Astrocyte (in vitro differentiated cells and primary cell): ENCODE data around the gene THSD8. TPM values are rescaled to one million over a fixed set of nuclear protein-coding genes. Genes with fewer than 3 reads are reported as not detected.
A peak's percentile ranks its signal among the peaks of the same experiment; 100 is the strongest.
"Not testable (repeated sequence)": the region's sequence is repeated elsewhere in the genome, so short reads cannot be mapped to it uniquely, and the experiment has no call there.

ENCODE experiments used
- DNase-seq: peaks from one replicate; pipeline ENCODE4 v3.0.0-alpha.2; 2010; ENCODE audit warnings: low read depth
- FAIRE-seq: peaks from 2 replicates; lab custom pipeline; 2011; peaks lifted over from hg19 to GRCh38; lab: Jason Lieb, UNC
- H2AFZ ChIP-seq: 2 replicates; pipeline ENCODE4 v1.6.0; 2012; ENCODE audit warnings: low read depth, low read length, inconsistent platforms
- H3K27ac ChIP-seq: 2 replicates; pipeline ENCODE4 v1.5.1; 2011; ENCODE audit warnings: low read depth, low read length, inconsistent platforms
- H3K27me3 ChIP-seq: 2 replicates; pipeline ENCODE4 v1.6.0; 2011; ENCODE audit warnings: low read length, inconsistent platforms; ENCODE audit not compliant: insufficient read depth
- H3K36me3 ChIP-seq: 2 replicates; pipeline ENCODE4 v1.5.1; 2011; ENCODE audit warnings: low read length, inconsistent platforms; ENCODE audit not compliant: insufficient read depth
- H3K4me1 ChIP-seq: 2 replicates; pipeline ENCODE4 v1.5.1; 2011; ENCODE audit warnings: low read length, inconsistent platforms; ENCODE audit not compliant: insufficient read depth
- H3K4me2 ChIP-seq: 2 replicates; pipeline ENCODE4 v1.6.0; 2012; ENCODE audit warnings: low read length, inconsistent platforms
- H3K4me3 ChIP-seq: 2 replicates; pipeline ENCODE4 v1.5.1; 2011; ENCODE audit warnings: low read depth, mild to moderate bottlenecking, low read length, inconsistent platforms; ENCODE audit not compliant: insufficient read depth
- H3K79me2 ChIP-seq: 2 replicates; pipeline ENCODE4 v1.6.0; 2012; ENCODE audit warnings: mild to moderate bottlenecking, low read length, inconsistent platforms; ENCODE audit not compliant: insufficient read depth
- H3K9ac ChIP-seq: 2 replicates; pipeline ENCODE4 v1.6.0; 2012; ENCODE audit warnings: mild to moderate bottlenecking, low read length, inconsistent platforms
- H3K9me3 ChIP-seq: 2 replicates; pipeline ENCODE4 v1.5.1; 2012; ENCODE audit warnings: low read depth, mild to moderate bottlenecking, low read length, inconsistent platforms; ENCODE audit not compliant: insufficient read depth
- H4K20me1 ChIP-seq: 2 replicates; pipeline ENCODE4 v1.6.0; 2012; ENCODE audit warnings: low read length, inconsistent platforms; ENCODE audit not compliant: insufficient read depth
- H3K27ac Mint-ChIP-seq: one replicate; pipeline ENCODE4 v1.8.0; 2021; ENCODE audit warnings: mild to moderate bottlenecking, mixed read lengths; ENCODE audit not compliant: unreplicated experiment
- H3K27me3 Mint-ChIP-seq: one replicate; pipeline ENCODE4 v1.8.0; 2021; ENCODE audit warnings: low read depth, mixed read lengths; ENCODE audit not compliant: unreplicated experiment
- H3K36me3 Mint-ChIP-seq: one replicate; pipeline ENCODE4 v1.8.0; 2021; ENCODE audit warnings: low read depth, mixed read lengths; ENCODE audit not compliant: unreplicated experiment
- H3K4me1 Mint-ChIP-seq: one replicate; pipeline ENCODE4 v1.8.0; 2021; ENCODE audit warnings: low read depth, mixed read lengths; ENCODE audit not compliant: unreplicated experiment
- H3K4me3 Mint-ChIP-seq: one replicate; pipeline ENCODE4 v1.8.0; 2021; ENCODE audit warnings: mild to moderate bottlenecking, moderate library complexity, mixed read lengths; ENCODE audit not compliant: unreplicated experiment
- H3K9me3 Mint-ChIP-seq: one replicate; pipeline ENCODE4 v1.8.0; 2021; ENCODE audit warnings: mild to moderate bottlenecking, mixed read lengths; ENCODE audit not compliant: unreplicated experiment
- EZH2 ChIP-seq: IDR thresholded peaks from 2 replicates; pipeline ENCODE4 v1.6.1; 2012; ENCODE audit warnings: mild to moderate bottlenecking, low read length, inconsistent platforms; ENCODE audit not compliant: insufficient read depth
- total RNA-seq: library from RNA; stranded (reverse); gene quantifications from 2 replicates; pipeline ENCODE4 v1.2.1, GENCODE V29; 2021
- TF ChIP-seq, protein P1 (sequence below): IDR thresholded peaks from 2 replicates; pipeline ENCODE4 v1.5.1; 2011; ENCODE audit warnings: low read depth, mild to moderate bottlenecking, inconsistent platforms, low read length, moderate library complexity; ENCODE audit not compliant: insufficient read depth

The THSD8 gene
- total RNA-seq, 1 donor from 2014 or later = 3.6 TPM

DNA sequence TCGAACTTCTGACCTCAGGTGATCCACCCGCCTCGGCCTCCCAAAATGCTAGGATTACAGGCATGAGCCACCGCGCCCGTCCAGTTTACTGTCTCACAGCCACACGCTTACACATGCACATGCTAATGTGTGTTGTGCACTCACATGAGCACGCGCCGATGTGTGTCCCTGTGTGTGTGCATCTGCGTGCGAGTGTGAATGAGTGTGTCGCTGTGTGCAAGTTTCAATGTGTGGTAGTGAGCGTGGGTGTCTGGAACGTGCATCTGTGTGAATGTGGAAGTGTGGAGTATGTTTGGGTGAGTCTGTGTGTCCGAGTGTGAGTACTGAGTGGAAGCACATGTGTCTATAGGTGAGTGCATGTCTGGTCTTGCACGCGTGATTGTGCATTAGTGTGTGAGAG lies 40.6 kb downstream of the THSD8 start:
- no peak for FAIRE-seq
- TF ChIP-seq EZH2 = no peak
- TF ChIP-seq, protein P1, sequence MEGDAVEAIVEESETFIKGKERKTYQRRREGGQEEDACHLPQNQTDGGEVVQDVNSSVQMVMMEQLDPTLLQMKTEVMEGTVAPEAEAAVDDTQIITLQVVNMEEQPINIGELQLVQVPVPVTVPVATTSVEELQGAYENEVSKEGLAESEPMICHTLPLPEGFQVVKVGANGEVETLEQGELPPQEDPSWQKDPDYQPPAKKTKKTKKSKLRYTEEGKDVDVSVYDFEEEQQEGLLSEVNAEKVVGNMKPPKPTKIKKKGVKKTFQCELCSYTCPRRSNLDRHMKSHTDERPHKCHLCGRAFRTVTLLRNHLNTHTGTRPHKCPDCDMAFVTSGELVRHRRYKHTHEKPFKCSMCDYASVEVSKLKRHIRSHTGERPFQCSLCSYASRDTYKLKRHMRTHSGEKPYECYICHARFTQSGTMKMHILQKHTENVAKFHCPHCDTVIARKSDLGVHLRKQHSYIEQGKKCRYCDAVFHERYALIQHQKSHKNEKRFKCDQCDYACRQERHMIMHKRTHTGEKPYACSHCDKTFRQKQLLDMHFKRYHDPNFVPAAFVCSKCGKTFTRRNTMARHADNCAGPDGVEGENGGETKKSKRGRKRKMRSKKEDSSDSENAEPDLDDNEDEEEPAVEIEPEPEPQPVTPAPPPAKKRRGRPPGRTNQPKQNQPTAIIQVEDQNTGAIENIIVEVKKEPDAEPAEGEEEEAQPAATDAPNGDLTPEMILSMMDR = no peak
- Histone ChIP-seq H3K4me2 (no peak overlapping the region), H3K27me3 (peaks cover 21% of the 10 kb centered on the region), H3K27ac (no peak overlapping the region), H3K79me2 (no peaks in the 10 kb centered on the region), H2AFZ (no peak overlapping the region), H3K9ac (no peak overlapping the region), H4K20me1 (no peaks in the 10 kb centered on the region), H3K9me3 (peaks cover 5% of the 10 kb centered on the region), H3K4me1 (peaks cover 8% of the 10 kb centered on the region), H3K4me3 (no peak overlapping the region), H3K36me3 (no peaks in the 10 kb centered on the region)
- Mint-ChIP-seq H3K4me1 (no peaks in the 10 kb centered on the region), H3K27ac (no peak overlapping the region), H3K9me3 (no peaks in the 10 kb centered on the region), H3K4me3 (peak overlapping the region; percentile 20), H3K36me3 (no peaks in the 10 kb centered on the region), H3K27me3 (peaks cover 11% of the 10 kb centered on the region)
- no peak for DNase-seq

DNA sequence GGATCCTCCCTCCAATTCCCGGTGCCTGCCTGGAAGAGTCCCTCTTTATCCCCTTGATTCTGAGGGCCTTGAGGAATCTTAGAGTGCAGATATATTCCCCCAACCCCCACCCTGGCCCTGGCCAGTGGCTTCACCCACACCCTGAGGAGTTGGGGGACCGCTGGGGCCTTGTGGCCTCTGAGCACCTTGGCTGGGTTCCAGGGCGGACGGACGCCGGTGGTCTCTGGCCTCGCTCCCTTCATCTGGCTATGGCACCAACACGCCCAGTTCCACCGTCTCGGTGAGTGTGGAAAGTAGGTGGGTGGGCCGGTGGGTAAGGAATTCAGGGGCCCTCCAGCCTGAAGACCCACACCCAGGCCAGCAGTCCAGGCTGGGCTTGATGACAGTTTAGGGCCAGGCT lies 41.5 kb downstream of the THSD8 start:
- H3K27ac Mint-ChIP-seq = no peak overlapping the region
- peaks cover 12% of the 10 kb centered on the region for H3K4me1 ChIP-seq
- peaks cover 15% of the 10 kb centered on the region for H3K27me3 ChIP-seq
- peaks cover 11% of the 10 kb centered on the region for H3K27me3 Mint-ChIP-seq
- DNase-seq = no peak
- no peaks in the 10 kb centered on the region for H3K9me3 Mint-ChIP-seq
- H3K79me2 ChIP-seq = no peaks in the 10 kb centered on the region
- no peak overlapping the region for H2AFZ ChIP-seq
- H3K4me1 Mint-ChIP-seq = no peaks in the 10 kb centered on the region
- no peak overlapping the region for H3K4me2 ChIP-seq
- no peaks in the 10 kb centered on the region for H3K36me3 Mint-ChIP-seq
- H3K27ac ChIP-seq = no peak overlapping the region
- H4K20me1 ChIP-seq = no peaks in the 10 kb centered on the region
- no peak for TF ChIP-seq EZH2
- TF ChIP-seq, protein P1 = no peak
- H3K9me3 ChIP-seq = peaks cover 5% of the 10 kb centered on the region
- no peak overlapping the region for H3K9ac ChIP-seq
- no peaks in the 10 kb centered on the region for H3K36me3 ChIP-seq
- no peak overlapping the region for H3K4me3 Mint-ChIP-seq
- no peak overlapping the region for H3K4me3 ChIP-seq
- no peak for FAIRE-seq

DNA sequence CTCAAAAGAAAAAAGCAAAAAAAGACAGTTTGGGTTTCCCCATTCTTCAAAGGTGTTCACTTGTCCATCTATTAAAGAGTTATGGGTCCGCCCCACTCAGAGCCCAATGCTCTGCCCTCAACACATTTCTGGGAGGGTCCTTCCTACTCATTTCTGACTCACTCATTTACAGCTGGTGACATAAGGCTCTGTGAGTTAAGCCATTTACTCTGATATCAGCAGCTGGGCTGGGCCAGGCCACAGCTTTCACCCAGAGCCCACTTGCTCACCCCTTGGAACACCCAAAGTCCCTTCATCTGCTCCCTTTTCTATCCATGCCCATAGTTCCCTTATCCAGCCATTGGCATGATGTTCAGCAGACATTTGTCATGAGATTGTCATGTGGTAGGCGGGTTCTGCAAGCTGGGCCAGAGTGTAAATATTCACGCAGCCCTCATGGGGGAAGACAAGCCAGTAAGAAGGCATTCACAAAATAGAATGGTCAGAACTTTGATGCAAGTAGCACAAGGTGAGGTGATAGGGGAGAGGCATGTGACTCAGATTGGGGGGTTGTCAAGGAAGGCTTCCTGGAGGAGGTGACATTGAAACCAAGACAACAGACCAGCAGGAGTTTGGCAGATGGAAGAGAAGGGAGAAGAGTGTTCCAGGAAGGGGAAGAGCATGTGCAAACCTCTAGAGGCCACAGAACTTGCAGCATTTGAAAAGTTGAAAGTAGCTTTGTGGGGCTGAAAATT lies 42.3 kb downstream of the THSD8 start:
- Mint-ChIP-seq H3K36me3 (no peaks in the 10 kb centered on the region), H3K4me3 (no peak overlapping the region), H3K4me1 (no peaks in the 10 kb centered on the region), H3K9me3 (no peaks in the 10 kb centered on the region), H3K27me3 (peaks cover 9% of the 10 kb centered on the region), H3K27ac (no peak overlapping the region)
- TF ChIP-seq EZH2 = no peak
- TF ChIP-seq, protein P1 = no peak
- Histone ChIP-seq H4K20me1 (no peaks in the 10 kb centered on the region), H3K4me1 (peaks cover 12% of the 10 kb centered on the region), H3K4me3 (no peak overlapping the region), H3K4me2 (no peak overlapping the region), H3K79me2 (no peaks in the 10 kb centered on the region), H3K27ac (no peak overlapping the region), H3K9ac (no peak overlapping the region), H3K36me3 (no peaks in the 10 kb centered on the region), H3K9me3 (peaks cover 5% of the 10 kb centered on the region), H3K27me3 (peaks cover 9% of the 10 kb centered on the region), H2AFZ (no peak overlapping the region)
- no peak for FAIRE-seq
- no peak for DNase-seq

DNA sequence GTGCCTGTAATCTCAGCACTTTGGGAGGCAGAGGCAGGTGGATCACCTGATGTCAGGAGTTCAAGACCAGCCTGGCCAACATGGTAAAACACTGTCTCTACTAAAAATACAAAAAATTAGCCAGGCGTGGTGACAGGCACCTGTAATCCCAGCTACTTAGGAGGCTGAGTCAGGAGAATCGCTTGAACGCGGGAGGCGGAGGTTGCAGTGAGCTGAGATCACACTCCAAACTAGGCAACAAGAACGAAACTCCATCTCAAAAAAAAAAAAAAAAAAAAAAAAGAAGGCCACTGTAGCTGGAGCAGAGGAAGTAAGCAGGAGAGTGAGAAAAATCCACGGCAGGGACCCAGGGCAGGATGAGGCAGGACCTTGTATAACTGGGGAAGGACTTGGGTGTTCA lies 44.7 kb downstream of the THSD8 start:
- not testable (repeated sequence) for H3K4me3 ChIP-seq, H3K4me2 ChIP-seq, H3K27ac Mint-ChIP-seq, H4K20me1 ChIP-seq, H3K27me3 ChIP-seq, H3K4me1 ChIP-seq, H3K27me3 Mint-ChIP-seq, H3K4me1 Mint-ChIP-seq, FAIRE-seq, H3K27ac ChIP-seq, H3K9me3 ChIP-seq, H3K4me3 Mint-ChIP-seq, H3K36me3 Mint-ChIP-seq, H3K36me3 ChIP-seq, H3K9me3 Mint-ChIP-seq, DNase-seq, H3K79me2 ChIP-seq, H3K9ac ChIP-seq, H2AFZ ChIP-seq
